ENCODE data around the gene CFAP20DC. TPM values are rescaled to one million over a fixed set of nuclear protein-coding genes. Genes with fewer than 3 reads are reported as not detected.

The CFAP20DC gene
- total RNA-seq, 4 donors from 2014 or later, result 0.13 to 1.6 (median 0.35) TPM; not detected in 1

- no peak for ATAC-seq
- no peak overlapping the region for H3K27ac ChIP-seq
- no peaks in the 10 kb centered on the region for H3K36me3 ChIP-seq
- TF ChIP-seq POLR2AphosphoS5 (IDR thresholded peaks at IDR 0.05), result no peak
- TF ChIP-seq POLR2A (IDR thresholded peaks at IDR 0.05), result no peak
- TF ChIP-seq EP300 (IDR thresholded peaks at IDR 0.05), result no peak
- TF ChIP-seq CTCF (IDR thresholded peaks at IDR 0.05), result no peak
- no peak overlapping the region for H3K4me3 ChIP-seq
- no peaks in the 10 kb centered on the region for H3K9me3 ChIP-seq
- WGBS, 2 donors (ENCODE audit: low coverage in 1 of 2), result 29 to 67% methylated on average over 1 to 2 of the region's 2 CpGs
- H3K27me3 ChIP-seq, result no peaks in the 10 kb centered on the region
- H3K4me1 ChIP-seq, result no peaks in the 10 kb centered on the region
These were observed 244.9 kb downstream of the CFAP20DC start for GRCh38 chr3:58804914-58805313.

GRCh38 chr3:58801541-58801940 is 248.3 kb downstream of the CFAP20DC start:
- H3K27me3 ChIP-seq, result no peaks in the 10 kb centered on the region
- 34 to 40% methylated on average over 6 of the region's 6 CpGs for WGBS, 2 donors (ENCODE audit: low coverage in 1 of 2)
- no peaks in the 10 kb centered on the region for H3K9me3 ChIP-seq
- H3K4me1 ChIP-seq, result no peaks in the 10 kb centered on the region
- H3K27ac ChIP-seq, result no peak overlapping the region
- H3K36me3 ChIP-seq, result no peaks in the 10 kb centered on the region
- TF ChIP-seq POLR2A (IDR thresholded peaks at IDR 0.05) (no peak), CTCF (IDR thresholded peaks at IDR 0.05) (no peak), POLR2AphosphoS5 (IDR thresholded peaks at IDR 0.05) (no peak), EP300 (IDR thresholded peaks at IDR 0.05) (no peak)
- no peak for ATAC-seq
- no peak overlapping the region for H3K4me3 ChIP-seq

DNA sequence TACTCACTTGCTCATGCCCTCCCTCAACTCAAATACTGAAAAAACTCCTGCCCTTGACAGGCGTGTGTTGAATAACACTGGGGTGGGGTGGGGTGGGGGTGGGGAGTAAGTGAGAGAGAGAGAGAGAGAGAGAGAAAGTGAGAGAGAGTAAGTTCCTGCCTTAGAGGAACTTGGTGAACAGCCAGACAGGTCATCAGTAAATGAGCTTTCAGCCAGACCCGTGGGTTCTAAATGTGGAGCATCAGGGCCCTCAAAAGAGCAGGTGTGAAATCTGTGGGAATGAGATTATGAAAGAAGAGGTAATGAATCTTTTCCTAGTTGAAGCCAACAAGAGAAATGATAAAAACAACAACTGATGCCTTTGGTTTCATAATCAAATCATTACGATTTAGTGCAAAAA is 248.9 kb downstream of the CFAP20DC start:
- ATAC-seq, result no peak
- no peaks in the 10 kb centered on the region for H3K4me1 ChIP-seq
- TF ChIP-seq POLR2AphosphoS5 (IDR thresholded peaks at IDR 0.05) (no peak), POLR2A (IDR thresholded peaks at IDR 0.05) (no peak), CTCF (IDR thresholded peaks at IDR 0.05) (no peak), EP300 (IDR thresholded peaks at IDR 0.05) (no peak)
- no peaks in the 10 kb centered on the region for H3K36me3 ChIP-seq
- WGBS, 2 donors (ENCODE audit: low coverage in 1 of 2), result 28 to 36% methylated on average over 3 of the region's 3 CpGs
- no peak overlapping the region for H3K27ac ChIP-seq
- H3K4me3 ChIP-seq, result no peak overlapping the region
- H3K27me3 ChIP-seq, result no peaks in the 10 kb centered on the region
- no peaks in the 10 kb centered on the region for H3K9me3 ChIP-seq

DNA sequence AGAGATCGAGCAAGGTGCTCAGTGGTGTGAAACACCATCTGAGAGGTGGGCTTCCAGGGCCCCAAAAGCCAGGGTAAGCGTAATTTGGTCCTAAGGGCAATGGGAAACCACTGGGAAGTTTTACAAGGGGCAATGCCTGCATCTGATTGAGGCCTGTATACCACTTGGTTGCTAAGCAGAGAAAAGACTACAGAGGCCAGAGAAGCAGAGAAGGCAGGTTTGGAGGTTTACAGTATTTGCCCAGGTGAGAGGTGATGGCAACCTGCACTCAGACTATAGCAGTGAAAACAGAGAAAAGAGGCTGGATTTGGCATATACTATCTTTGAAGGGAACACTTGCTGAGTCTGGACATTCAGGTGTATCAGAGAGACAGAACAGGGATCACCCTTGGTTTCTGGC is 249.8 kb downstream of the CFAP20DC start:
- 83 to 91% methylated on average over 2 of the region's 2 CpGs for WGBS, 2 donors (ENCODE audit: low coverage in 1 of 2)
- ATAC-seq, result no peak
- Histone ChIP-seq H3K36me3 (no peaks in the 10 kb centered on the region), H3K27me3 (no peaks in the 10 kb centered on the region), H3K4me1 (no peaks in the 10 kb centered on the region), H3K4me3 (no peak overlapping the region), H3K9me3 (no peaks in the 10 kb centered on the region), H3K27ac (no peak overlapping the region)
- TF ChIP-seq EP300 (IDR thresholded peaks at IDR 0.05), result no peak
- TF ChIP-seq CTCF (IDR thresholded peaks at IDR 0.05), result no peak
- TF ChIP-seq POLR2AphosphoS5 (IDR thresholded peaks at IDR 0.05), result no peak
- no peak for TF ChIP-seq POLR2A (IDR thresholded peaks at IDR 0.05)

- Histone ChIP-seq H3K27ac (no peak overlapping the region), H3K4me1 (no peaks in the 10 kb centered on the region), H3K9me3 (no peaks in the 10 kb centered on the region), H3K27me3 (no peaks in the 10 kb centered on the region), H3K36me3 (no peaks in the 10 kb centered on the region), H3K4me3 (no peak overlapping the region)
- no peak for TF ChIP-seq EP300 (IDR thresholded peaks at IDR 0.05)
- TF ChIP-seq POLR2AphosphoS5 (IDR thresholded peaks at IDR 0.05), result no peak
- TF ChIP-seq POLR2A (IDR thresholded peaks at IDR 0.05), result no peak
- TF ChIP-seq CTCF (IDR thresholded peaks at IDR 0.05), result no peak
- WGBS, 2 donors (ENCODE audit: low coverage in 1 of 2), result 63 to 81% methylated on average over 3 of the region's 3 CpGs
- no peak for ATAC-seq
These were observed 250.6 kb downstream of the CFAP20DC start for GRCh38 chr3:58799271-58799670.

Measured in gastroesophageal sphincter (tissue), 4 donors.